ENCODE measurements around the gene APOBEC3H.

GRCh38 chr22:39098576-39098975 is 1.5 kb downstream of the APOBEC3H start:
- TF ChIP-seq CTCF (conservative IDR thresholded peaks at IDR 0.05; ENCODE audit: low read depth in 2 of 2) (no peak), EZH2 (IDR thresholded peaks at IDR 0.05; ENCODE audit: low read depth, unreplicated experiment) (no peak), POLR2AphosphoS5 (IDR thresholded peaks at IDR 0.05; ENCODE audit: low read depth) (no peak), JUNB (IDR thresholded peaks at IDR 0.05; ENCODE audit: unreplicated experiment) (no peak), NANOG (IDR thresholded peaks at IDR 0.05; ENCODE audit: borderline replicate concordance) (no peak), STAT1 (IDR thresholded peaks at IDR 0.05; ENCODE audit: unreplicated experiment) (no peak), EZH2phosphoT487 (IDR thresholded peaks at IDR 0.05; ENCODE audit: unreplicated experiment) (no peak), CREB1 (CRISPR knock-in tag; IDR thresholded peaks at IDR 0.05; ENCODE audit: low read depth) (no peak)
- TF ChIP-seq, protein P1, sequence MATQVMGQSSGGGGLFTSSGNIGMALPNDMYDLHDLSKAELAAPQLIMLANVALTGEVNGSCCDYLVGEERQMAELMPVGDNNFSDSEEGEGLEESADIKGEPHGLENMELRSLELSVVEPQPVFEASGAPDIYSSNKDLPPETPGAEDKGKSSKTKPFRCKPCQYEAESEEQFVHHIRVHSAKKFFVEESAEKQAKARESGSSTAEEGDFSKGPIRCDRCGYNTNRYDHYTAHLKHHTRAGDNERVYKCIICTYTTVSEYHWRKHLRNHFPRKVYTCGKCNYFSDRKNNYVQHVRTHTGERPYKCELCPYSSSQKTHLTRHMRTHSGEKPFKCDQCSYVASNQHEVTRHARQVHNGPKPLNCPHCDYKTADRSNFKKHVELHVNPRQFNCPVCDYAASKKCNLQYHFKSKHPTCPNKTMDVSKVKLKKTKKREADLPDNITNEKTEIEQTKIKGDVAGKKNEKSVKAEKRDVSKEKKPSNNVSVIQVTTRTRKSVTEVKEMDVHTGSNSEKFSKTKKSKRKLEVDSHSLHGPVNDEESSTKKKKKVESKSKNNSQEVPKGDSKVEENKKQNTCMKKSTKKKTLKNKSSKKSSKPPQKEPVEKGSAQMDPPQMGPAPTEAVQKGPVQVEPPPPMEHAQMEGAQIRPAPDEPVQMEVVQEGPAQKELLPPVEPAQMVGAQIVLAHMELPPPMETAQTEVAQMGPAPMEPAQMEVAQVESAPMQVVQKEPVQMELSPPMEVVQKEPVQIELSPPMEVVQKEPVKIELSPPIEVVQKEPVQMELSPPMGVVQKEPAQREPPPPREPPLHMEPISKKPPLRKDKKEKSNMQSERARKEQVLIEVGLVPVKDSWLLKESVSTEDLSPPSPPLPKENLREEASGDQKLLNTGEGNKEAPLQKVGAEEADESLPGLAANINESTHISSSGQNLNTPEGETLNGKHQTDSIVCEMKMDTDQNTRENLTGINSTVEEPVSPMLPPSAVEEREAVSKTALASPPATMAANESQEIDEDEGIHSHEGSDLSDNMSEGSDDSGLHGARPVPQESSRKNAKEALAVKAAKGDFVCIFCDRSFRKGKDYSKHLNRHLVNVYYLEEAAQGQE (IDR thresholded peaks at IDR 0.05; ENCODE audit: unreplicated experiment), result no peak
- TF ChIP-seq, protein P2, sequence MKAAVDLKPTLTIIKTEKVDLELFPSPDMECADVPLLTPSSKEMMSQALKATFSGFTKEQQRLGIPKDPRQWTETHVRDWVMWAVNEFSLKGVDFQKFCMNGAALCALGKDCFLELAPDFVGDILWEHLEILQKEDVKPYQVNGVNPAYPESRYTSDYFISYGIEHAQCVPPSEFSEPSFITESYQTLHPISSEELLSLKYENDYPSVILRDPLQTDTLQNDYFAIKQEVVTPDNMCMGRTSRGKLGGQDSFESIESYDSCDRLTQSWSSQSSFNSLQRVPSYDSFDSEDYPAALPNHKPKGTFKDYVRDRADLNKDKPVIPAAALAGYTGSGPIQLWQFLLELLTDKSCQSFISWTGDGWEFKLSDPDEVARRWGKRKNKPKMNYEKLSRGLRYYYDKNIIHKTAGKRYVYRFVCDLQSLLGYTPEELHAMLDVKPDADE (IDR thresholded peaks at IDR 0.05), result no peak
- TF ChIP-seq, protein P3, sequence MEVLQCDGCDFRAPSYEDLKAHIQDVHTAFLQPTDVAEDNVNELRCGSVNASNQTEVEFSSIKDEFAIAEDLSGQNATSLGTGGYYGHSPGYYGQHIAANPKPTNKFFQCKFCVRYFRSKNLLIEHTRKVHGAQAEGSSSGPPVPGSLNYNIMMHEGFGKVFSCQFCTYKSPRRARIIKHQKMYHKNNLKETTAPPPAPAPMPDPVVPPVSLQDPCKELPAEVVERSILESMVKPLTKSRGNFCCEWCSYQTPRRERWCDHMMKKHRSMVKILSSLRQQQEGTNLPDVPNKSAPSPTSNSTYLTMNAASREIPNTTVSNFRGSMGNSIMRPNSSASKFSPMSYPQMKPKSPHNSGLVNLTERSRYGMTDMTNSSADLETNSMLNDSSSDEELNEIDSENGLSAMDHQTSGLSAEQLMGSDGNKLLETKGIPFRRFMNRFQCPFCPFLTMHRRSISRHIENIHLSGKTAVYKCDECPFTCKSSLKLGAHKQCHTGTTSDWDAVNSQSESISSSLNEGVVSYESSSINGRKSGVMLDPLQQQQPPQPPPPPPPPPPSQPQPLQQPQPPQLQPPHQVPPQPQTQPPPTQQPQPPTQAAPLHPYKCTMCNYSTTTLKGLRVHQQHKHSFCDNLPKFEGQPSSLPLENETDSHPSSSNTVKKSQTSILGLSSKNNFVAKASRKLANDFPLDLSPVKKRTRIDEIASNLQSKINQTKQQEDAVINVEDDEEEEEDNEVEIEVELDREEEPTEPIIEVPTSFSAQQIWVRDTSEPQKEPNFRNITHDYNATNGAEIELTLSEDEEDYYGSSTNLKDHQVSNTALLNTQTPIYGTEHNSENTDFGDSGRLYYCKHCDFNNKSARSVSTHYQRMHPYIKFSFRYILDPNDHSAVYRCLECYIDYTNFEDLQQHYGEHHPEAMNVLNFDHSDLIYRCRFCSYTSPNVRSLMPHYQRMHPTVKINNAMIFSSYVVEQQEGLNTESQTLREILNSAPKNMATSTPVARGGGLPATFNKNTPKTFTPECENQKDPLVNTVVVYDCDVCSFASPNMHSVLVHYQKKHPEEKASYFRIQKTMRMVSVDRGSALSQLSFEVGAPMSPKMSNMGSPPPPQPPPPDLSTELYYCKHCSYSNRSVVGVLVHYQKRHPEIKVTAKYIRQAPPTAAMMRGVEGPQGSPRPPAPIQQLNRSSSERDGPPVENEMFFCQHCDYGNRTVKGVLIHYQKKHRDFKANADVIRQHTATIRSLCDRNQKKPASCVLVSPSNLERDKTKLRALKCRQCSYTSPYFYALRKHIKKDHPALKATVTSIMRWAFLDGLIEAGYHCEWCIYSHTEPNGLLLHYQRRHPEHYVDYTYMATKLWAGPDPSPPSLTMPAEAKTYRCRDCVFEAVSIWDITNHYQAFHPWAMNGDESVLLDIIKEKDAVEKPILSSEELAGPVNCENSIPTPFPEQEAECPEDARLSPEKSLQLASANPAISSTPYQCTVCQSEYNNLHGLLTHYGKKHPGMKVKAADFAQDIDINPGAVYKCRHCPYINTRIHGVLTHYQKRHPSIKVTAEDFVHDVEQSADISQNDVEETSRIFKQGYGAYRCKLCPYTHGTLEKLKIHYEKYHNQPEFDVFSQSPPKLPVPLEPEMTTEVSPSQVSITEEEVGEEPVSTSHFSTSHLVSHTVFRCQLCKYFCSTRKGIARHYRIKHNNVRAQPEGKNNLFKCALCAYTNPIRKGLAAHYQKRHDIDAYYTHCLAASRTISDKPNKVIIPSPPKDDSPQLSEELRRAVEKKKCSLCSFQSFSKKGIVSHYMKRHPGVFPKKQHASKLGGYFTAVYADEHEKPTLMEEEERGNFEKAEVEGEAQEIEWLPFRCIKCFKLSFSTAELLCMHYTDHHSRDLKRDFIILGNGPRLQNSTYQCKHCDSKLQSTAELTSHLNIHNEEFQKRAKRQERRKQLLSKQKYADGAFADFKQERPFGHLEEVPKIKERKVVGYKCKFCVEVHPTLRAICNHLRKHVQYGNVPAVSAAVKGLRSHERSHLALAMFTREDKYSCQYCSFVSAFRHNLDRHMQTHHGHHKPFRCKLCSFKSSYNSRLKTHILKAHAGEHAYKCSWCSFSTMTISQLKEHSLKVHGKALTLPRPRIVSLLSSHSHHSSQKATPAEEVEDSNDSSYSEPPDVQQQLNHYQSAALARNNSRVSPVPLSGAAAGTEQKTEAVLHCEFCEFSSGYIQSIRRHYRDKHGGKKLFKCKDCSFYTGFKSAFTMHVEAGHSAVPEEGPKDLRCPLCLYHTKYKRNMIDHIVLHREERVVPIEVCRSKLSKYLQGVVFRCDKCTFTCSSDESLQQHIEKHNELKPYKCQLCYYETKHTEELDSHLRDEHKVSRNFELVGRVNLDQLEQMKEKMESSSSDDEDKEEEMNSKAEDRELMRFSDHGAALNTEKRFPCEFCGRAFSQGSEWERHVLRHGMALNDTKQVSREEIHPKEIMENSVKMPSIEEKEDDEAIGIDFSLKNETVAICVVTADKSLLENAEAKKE (CRISPR knock-in tag; IDR thresholded peaks at IDR 0.05), result no peak
